ENCODE results near the gene NTRK3. TPM values are rescaled to one million over a fixed set of nuclear protein-coding genes. Genes with fewer than 3 reads are reported as not detected.

The NTRK3 gene
- total RNA-seq, 1 donor from 2014 or later, result 6.4 TPM

DNA sequence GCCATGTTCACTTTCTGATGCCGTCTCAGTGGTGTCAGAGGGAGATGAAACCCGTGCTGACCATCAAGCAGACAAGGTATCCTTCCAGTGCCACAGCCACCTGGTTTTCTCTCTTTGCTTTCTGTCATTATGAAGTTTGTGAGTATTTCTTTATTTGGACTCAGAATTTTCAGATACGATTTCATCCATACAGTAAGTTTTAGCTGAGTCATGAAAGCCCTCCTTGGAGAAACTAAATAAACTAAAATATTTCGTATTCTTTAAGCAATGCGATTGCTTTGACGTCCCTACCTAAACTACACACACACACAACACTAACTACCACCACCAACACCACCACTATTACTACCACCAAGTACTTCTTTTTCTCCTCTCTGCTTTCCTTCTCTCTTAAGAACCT lies 350.1 kb downstream of the NTRK3 start:
- Mint-ChIP-seq H3K4me1 (ENCODE audit: unreplicated experiment) (peaks cover 4% of the 10 kb centered on the region), H3K36me3 (ENCODE audit: low read depth, unreplicated experiment) (no peaks in the 10 kb centered on the region), H3K27ac (ENCODE audit: unreplicated experiment) (no peak overlapping the region), H3K4me3 (ENCODE audit: unreplicated experiment) (no peak overlapping the region), H3K9me3 (ENCODE audit: unreplicated experiment) (no peaks in the 10 kb centered on the region), H3K27me3 (ENCODE audit: unreplicated experiment) (peaks cover 4% of the 10 kb centered on the region)
- TF ChIP-seq, protein P1, sequence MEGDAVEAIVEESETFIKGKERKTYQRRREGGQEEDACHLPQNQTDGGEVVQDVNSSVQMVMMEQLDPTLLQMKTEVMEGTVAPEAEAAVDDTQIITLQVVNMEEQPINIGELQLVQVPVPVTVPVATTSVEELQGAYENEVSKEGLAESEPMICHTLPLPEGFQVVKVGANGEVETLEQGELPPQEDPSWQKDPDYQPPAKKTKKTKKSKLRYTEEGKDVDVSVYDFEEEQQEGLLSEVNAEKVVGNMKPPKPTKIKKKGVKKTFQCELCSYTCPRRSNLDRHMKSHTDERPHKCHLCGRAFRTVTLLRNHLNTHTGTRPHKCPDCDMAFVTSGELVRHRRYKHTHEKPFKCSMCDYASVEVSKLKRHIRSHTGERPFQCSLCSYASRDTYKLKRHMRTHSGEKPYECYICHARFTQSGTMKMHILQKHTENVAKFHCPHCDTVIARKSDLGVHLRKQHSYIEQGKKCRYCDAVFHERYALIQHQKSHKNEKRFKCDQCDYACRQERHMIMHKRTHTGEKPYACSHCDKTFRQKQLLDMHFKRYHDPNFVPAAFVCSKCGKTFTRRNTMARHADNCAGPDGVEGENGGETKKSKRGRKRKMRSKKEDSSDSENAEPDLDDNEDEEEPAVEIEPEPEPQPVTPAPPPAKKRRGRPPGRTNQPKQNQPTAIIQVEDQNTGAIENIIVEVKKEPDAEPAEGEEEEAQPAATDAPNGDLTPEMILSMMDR (IDR thresholded peaks at IDR 0.05; ENCODE audit: unreplicated experiment), result no peak
- no peak for DNase-seq (ENCODE audit: low spot score)

DNA sequence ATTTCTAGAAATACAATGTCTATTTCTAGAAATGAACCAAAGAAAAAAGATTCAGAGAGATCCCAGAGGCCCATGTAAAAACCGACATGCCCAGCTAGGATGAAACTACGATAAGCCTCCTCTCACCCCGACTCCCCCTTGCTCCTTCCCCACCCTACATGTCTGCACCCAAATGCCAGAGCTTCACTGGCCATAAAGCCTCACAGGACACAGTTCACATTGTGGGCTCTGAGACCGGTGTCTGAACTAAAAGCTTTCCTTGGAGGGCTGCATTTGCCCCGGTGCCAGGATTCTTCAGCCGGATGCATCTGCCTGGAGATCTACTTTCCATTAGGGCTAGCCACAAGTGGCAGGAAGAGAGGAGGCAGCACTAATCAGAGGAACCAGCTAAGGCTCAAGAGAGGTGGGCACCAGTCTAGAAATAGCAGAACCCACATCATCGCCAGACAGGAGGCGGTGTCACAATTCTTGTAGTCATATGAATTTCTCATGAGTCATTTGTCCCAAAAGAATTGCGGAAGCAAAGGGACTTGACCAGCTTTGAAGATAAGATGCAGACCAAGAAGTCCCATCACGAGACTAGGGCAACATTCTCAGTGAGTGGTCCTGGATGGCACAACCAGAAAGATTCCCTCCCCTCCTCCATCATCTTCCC lies 353.6 kb downstream of the NTRK3 start:
- Mint-ChIP-seq H3K27ac (ENCODE audit: unreplicated experiment) (no peak overlapping the region), H3K4me3 (ENCODE audit: unreplicated experiment) (no peak overlapping the region), H3K9me3 (ENCODE audit: unreplicated experiment) (no peaks in the 10 kb centered on the region), H3K36me3 (ENCODE audit: low read depth, unreplicated experiment) (no peaks in the 10 kb centered on the region), H3K4me1 (ENCODE audit: unreplicated experiment) (peaks cover 4% of the 10 kb centered on the region), H3K27me3 (ENCODE audit: unreplicated experiment) (peaks cover 4% of the 10 kb centered on the region)
- DNase-seq (ENCODE audit: low spot score), result no peak
- TF ChIP-seq, protein P1 (IDR thresholded peaks at IDR 0.05; ENCODE audit: unreplicated experiment), result no peak

DNA sequence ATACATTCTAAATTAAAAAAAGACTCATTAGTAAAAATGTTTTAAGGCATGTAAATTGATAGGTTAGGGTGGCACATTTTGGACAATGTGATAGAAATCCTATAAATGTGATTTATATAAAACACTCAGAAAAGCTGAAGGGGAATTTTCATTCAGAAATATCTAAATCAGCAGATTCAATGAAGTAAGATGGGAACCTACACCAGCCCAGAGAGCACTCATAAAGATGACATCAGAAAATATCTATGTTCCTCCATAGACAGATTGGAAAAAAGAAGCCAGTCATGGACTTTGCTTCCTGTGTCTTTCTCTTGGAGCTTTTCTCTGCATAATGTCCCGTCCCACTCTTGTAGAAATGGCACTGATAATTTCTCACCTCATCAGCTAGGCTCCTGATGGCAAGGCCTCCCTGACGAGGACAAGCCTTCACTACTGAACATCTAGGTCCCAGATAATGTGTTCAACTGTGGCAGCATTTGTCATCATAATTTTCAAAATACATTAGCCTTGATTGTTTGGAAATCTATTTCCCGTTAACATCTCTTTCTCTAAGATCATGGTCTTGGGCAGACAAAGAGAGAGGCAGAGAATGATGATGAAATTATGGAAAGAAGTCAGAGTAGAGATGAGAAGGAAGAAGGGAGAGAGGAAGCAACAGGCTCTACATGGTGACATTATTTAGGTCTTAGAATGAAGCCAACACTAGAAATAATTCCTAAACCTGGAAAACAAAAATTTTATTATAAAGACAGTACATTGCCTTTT lies 354.4 kb downstream of the NTRK3 start:
- H3K9me3 Mint-ChIP-seq (ENCODE audit: unreplicated experiment), result no peaks in the 10 kb centered on the region
- H3K27me3 Mint-ChIP-seq (ENCODE audit: unreplicated experiment), result peaks cover 4% of the 10 kb centered on the region
- H3K4me1 Mint-ChIP-seq (ENCODE audit: unreplicated experiment), result peaks cover 7% of the 10 kb centered on the region
- TF ChIP-seq, protein P1 (IDR thresholded peaks at IDR 0.05; ENCODE audit: unreplicated experiment), result no peak
- DNase-seq (ENCODE audit: low spot score), result no peak
- no peaks in the 10 kb centered on the region for H3K36me3 Mint-ChIP-seq (ENCODE audit: low read depth, unreplicated experiment)
- no peak overlapping the region for H3K4me3 Mint-ChIP-seq (ENCODE audit: unreplicated experiment)
- no peak overlapping the region for H3K27ac Mint-ChIP-seq (ENCODE audit: unreplicated experiment)

DNA sequence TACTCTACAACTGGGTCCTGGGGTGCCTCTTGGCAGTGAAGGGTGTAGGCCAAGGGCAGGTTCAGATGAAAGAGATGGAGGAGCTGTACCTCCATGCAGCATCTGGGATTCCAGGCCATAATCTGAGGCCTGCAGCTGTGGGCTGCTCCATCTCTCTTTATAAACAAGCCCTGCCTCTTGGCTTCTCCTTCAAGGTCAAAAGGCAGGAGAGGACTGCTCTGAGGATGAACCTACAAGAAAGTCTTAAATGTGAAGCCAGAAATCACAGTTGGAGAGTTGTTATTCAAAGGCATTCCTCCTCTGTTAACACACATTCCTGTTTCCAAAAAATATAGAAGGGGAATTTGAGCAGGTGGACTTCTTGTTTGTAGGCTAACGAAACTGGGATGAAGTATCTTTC lies 355.5 kb downstream of the NTRK3 start:
- no peak overlapping the region for H3K27ac Mint-ChIP-seq (ENCODE audit: unreplicated experiment)
- no peaks in the 10 kb centered on the region for H3K36me3 Mint-ChIP-seq (ENCODE audit: low read depth, unreplicated experiment)
- no peak overlapping the region for H3K4me3 Mint-ChIP-seq (ENCODE audit: unreplicated experiment)
- DNase-seq (ENCODE audit: low spot score), result no peak
- TF ChIP-seq, protein P1 (IDR thresholded peaks at IDR 0.05; ENCODE audit: unreplicated experiment), result no peak
- H3K27me3 Mint-ChIP-seq (ENCODE audit: unreplicated experiment), result peaks cover 4% of the 10 kb centered on the region
- H3K4me1 Mint-ChIP-seq (ENCODE audit: unreplicated experiment), result peaks cover 8% of the 10 kb centered on the region
- H3K9me3 Mint-ChIP-seq (ENCODE audit: unreplicated experiment), result no peaks in the 10 kb centered on the region

DNA sequence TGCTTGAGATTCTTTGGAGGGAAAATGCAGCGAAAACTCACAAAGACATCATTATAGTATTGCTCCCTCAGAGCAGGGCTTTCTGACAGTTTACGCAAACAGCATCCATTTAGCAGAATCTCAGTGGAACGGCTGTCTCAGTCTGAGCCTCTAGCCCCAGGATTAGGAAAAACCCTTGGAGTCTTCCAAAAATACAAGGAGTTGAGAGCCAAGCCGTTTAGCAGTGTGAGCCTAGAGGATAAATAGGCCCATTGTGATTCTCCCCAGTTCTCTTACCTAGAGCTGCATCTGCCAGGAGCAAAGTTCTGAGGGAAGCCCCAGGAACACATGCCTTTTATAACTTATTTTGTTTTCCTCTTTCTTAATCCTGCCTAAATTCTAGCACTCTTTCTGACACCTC lies 359.6 kb downstream of the NTRK3 start:
- H3K27ac Mint-ChIP-seq (ENCODE audit: unreplicated experiment), result no peak overlapping the region
- no peak for DNase-seq (ENCODE audit: low spot score)
- H3K27me3 Mint-ChIP-seq (ENCODE audit: unreplicated experiment), result peaks cover 2% of the 10 kb centered on the region
- H3K9me3 Mint-ChIP-seq (ENCODE audit: unreplicated experiment), result no peaks in the 10 kb centered on the region
- H3K4me3 Mint-ChIP-seq (ENCODE audit: unreplicated experiment), result no peak overlapping the region
- TF ChIP-seq, protein P1 (IDR thresholded peaks at IDR 0.05; ENCODE audit: unreplicated experiment), result no peak
- peaks cover 15% of the 10 kb centered on the region for H3K4me1 Mint-ChIP-seq (ENCODE audit: unreplicated experiment)
- H3K36me3 Mint-ChIP-seq (ENCODE audit: low read depth, unreplicated experiment), result no peaks in the 10 kb centered on the region

All from endothelial cell (in vitro differentiated cells).